ENCODE results near the gene XYLT1.

GRCh38 chr16:17128791-17129190 lies 342.0 kb downstream of the XYLT1 start:
- TF ChIP-seq POLR2A (IDR thresholded peaks at IDR 0.05; ENCODE audit: low read depth, low read length): no peak
- no peak for TF ChIP-seq POLR2AphosphoS5 (IDR thresholded peaks at IDR 0.05; ENCODE audit: low read depth, low read length)
